SK-N-MC (cell line): ENCODE data around the gene SH2D3C.

Experiments used
- EZH2 ChIP-seq: fragments of 200-600 bp; sonication (generic); IDR thresholded peaks from one replicate; pipeline ENCODE4 v1.6.1; 2017; ENCODE audit warnings: antibody characterized with exemption
- FOXP2 ChIP-seq: optimal IDR thresholded peaks from 2 replicates; pipeline ENCODE3; 2011; ENCODE audit warnings: mild to moderate bottlenecking, moderate library complexity; ENCODE audit not compliant: insufficient read depth; ENCODE audit errors: extremely low read length, control extremely low read depth
- POLR2AphosphoS5 ChIP-seq: IDR thresholded peaks from 2 replicates; pipeline ENCODE4 v1.6.1; 2012; ENCODE audit warnings: mild to moderate bottlenecking, low read depth, low read length, borderline replicate concordance

GRCh38 chr9:127694890-127695720 is 83.4 kb downstream of the SH2D3C start:
- TF ChIP-seq POLR2AphosphoS5 (no peak), EZH2 (no peak), FOXP2 (no peak)
